LNCaP clone FGC (cell line): ENCODE data around the gene ACOT7.
"Not testable (repeated sequence)": the region's sequence is repeated elsewhere in the genome, so short reads cannot be mapped to it uniquely, and the experiment has no call there.

ENCODE experiments used
- DNase-seq: peaks from one replicate; pipeline ENCODE4 v3.0.0-alpha.2; 2011; ENCODE audit warnings: low read depth
- H3K4me3 ChIP-seq: 2 replicates; pipeline ENCODE4 v1.5.1; 2011; ENCODE audit warnings: mild to moderate bottlenecking, low read depth, low read length, control low read depth
- CTCF ChIP-seq: IDR thresholded peaks from 2 replicates; pipeline ENCODE4 v1.5.1; 2012; ENCODE audit warnings: mild to moderate bottlenecking; ENCODE audit not compliant: control insufficient read depth, insufficient read depth; ENCODE audit errors: extremely low read depth

Gene ACOT7

GRCh38 chr1:6384135-6384534 is 9.4 kb downstream of the ACOT7 start:
- DNase-seq, result no peak
- H3K4me3 ChIP-seq, result no peak overlapping the region
- TF ChIP-seq CTCF, result no peak

- no peak for DNase-seq
- no peak for TF ChIP-seq CTCF
- no peak overlapping the region for H3K4me3 ChIP-seq
Measured at GRCh38 chr1:6380037-6380436, 13.5 kb downstream of the ACOT7 start.

DNA sequence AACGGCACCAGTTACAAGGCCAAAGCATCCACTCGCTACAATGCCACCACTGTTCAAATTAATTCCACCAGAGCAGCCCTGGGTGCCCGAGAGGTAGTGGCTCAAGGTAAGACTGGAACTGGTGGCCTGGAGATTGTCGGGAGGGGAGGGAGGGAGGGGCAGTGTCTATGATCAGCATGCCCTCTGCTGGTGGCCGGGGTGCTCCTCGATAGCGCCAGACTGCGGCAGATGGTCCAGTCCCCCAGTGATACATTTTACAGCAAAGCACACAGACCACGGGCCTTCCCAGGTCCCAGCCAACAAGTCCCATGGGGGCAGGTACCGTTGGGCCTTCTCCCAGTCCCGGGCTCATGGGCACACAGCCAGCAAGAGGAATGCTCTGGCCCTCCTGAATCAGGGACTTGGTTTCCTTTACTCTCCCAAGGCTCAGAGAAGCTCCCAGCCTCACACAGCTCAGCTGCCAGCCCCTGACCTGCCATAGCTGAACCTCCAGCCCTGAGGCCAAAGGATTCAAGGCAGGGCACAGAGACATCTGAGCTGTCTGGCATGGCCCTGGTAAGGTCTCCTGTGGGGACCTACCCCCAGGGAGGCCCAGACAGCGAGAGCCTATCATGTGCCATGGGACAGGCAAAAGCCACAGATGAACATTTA is 15.3 kb downstream of the ACOT7 start:
- no peak for DNase-seq
- TF ChIP-seq CTCF, result no peak
- H3K4me3 ChIP-seq, result no peak overlapping the region

- peak; percentile 65 for DNase-seq
- H3K4me3 ChIP-seq, result no peak overlapping the region
- no peak for TF ChIP-seq CTCF
Measured at GRCh38 chr1:6373961-6374720, 19.4 kb downstream of the ACOT7 start.

GRCh38 chr1:6372236-6372635 is 21.3 kb downstream of the ACOT7 start:
- not testable (repeated sequence) for H3K4me3 ChIP-seq, DNase-seq

DNA sequence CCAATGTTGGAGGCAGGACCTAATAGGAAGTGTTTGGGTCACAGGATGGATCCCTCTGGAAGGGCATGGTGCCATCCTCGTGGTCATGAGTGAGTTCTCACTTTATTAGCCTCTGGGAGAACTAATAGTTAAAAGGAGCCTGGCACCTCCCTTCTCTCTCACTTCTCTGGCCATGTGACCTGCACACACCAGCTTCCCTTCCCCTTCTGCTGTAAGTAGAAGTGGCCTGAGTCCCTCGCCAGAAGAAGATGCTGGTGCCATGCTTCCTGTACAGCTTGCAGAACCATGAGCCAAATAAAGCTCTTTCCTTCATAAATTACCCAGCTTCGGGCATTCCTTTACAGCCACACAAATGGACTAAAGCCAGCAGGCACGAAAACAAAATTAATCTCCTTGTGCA is 23.6 kb downstream of the ACOT7 start:
- TF ChIP-seq CTCF, result no peak

GRCh38 chr1:6367381-6368012 is 26.1 kb downstream of the ACOT7 start:
- H3K4me3 ChIP-seq, result no peak overlapping the region
- no peak for TF ChIP-seq CTCF
- DNase-seq, result no peak

More for the DNA sequence above, 23.6 kb downstream of the ACOT7 start:
- no peak overlapping the region for H3K4me3 ChIP-seq
- no peak for DNase-seq
